Fibroblast of upper back skin (primary cell): ENCODE data around the gene EVA1C.
"Not testable (repeated sequence)": the region's sequence is repeated elsewhere in the genome, so short reads cannot be mapped to it uniquely, and the experiment has no call there.

Source experiments
- DNase-seq: peaks from one replicate; pipeline ENCODE4 v3.0.0-alpha.2; 2013

Gene EVA1C

GRCh38 chr21:32534113-32534512 lies 121.6 kb downstream of the EVA1C start:
- no peak for DNase-seq

DNA sequence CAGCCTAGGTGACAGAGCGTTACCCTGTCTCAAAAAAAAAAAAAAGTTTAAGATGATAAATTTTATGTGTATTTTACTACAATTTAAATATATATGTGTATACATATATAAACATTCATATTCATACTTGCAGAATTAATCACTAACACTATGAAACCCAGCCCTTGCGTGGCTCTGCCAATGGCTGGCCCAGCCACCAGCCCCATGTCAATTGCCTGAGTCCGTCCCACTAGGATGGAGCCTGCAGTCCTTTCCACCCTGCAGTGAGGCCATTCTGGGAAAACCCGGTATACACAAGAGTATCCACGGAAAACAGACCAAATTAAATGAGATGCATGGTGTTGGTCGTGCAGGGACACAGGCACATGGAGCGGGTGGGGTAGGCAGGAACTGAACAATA lies 123.1 kb downstream of the EVA1C start:
- DNase-seq: no peak

GRCh38 chr21:32537569-32537881 lies 125.0 kb downstream of the EVA1C start:
- no peak for DNase-seq

DNA sequence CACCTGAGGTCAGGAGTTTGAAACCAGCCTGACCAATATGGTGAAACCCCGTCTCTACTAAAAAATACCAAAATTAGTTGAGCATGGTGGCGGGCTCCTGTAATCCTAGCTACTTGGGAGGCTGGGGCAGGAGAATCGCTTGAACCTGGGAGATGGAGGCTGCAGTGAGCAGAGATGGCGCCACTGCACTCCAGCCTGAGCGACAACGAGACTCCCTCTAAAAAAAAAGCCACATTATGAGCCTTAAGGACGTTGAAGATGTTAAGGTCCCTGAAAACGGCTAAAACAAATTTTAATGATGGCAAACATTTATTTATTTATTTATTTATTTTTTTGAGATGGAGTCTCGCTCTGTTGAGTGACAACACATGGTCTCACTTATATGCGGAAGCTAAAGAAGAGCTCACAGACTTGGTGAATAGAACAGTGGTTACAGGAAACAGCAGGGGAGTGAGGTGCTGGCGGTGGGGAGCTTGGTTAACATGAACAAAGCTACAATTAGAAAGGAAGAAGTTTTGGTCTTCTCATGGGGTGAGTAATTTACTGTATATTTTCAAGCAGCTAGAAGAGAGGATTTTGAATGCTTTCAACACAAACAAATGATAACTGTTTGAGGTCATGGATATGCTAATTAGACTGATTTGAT lies 125.8 kb downstream of the EVA1C start:
- no peak for DNase-seq

DNA sequence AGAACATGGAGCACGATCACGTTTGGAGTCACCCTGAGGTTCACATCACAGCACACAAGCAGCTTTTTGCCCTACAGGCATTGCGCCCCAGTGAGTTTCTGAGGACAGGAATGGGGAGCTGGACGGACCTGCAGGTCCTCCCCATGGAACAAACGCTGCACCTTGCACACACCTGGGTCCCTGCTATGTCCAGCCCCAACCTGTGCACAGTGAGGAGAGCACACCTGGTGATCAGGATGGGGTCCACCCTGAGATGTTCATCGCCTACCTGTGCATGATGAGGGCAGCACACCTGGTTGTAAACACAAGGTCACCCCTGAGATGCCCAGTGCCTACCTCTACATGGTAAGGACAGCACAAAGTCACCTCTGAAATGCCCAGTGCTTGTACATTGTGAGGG lies 126.9 kb downstream of the EVA1C start:
- DNase-seq: no peak

GRCh38 chr21:32543056-32543455 lies 130.6 kb downstream of the EVA1C start:
- not testable (repeated sequence) for DNase-seq

DNA sequence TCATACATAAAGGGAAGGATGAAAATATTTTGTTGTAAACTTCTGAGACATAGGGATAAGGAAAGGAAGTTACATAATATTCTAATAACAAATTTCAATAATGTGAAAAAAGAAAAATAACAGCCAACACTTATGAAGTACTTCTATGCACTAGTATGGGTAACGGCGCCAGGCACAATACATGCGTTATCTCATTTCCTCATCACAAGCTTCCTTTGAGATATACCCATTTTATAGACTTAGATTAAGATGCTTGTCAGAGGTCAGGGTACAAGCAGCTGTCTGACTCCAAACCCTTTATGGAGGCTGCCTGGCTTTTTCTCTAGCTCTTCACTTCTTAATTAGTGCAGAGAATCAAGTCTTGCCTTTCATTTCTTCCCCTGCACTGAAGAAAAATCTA lies 131.5 kb downstream of the EVA1C start:
- no peak for DNase-seq

GRCh38 chr21:32544697-32545096 lies 132.2 kb downstream of the EVA1C start:
- DNase-seq: no peak

DNA sequence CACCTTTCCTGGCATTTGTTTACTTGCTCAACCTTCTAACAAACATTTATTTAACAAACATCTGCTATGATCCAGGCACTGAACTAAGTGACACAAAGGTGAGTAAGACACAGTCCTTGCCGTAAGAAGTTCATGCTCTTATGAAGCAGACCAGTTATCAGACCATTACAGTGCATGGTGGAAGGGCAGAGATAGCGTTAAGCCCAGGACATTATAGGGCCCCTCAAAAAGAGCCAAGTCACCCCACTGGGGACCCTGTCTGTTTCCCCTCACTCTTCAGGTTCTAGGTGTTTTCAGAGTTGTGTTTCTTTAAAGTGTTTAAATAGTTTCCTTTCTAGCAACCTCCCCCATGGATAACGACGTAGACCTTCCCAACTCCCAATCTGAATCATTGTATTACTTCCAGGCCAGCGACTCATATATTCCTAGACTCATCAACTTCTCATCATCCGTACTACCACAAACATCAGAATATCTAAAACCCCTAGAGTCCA lies 133.5 kb downstream of the EVA1C start:
- peak; percentile 58 for DNase-seq

GRCh38 chr21:32547018-32547417 lies 134.5 kb downstream of the EVA1C start:
- DNase-seq: no peak

- no peak for DNase-seq
Measured at GRCh38 chr21:32548978-32549377, 136.5 kb downstream of the EVA1C start.

DNA sequence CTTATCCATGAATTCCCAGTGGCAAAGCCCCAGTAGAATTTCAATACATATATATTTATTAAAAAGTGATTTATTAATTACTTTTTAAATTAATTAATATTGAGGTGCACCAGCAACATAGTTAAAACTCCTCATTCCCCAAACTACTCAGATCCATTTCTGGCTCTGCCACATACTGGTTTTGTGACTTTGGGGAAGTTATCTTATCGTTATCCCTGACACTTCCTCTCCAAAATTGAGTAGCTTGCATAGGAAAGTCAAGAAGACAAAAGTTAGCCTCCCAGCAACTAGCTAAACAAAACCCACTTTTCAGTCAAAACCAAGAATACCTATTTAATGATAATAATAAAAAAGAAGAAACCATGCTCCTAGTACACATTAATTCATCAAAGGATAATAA lies 136.9 kb downstream of the EVA1C start:
- DNase-seq: no peak

DNA sequence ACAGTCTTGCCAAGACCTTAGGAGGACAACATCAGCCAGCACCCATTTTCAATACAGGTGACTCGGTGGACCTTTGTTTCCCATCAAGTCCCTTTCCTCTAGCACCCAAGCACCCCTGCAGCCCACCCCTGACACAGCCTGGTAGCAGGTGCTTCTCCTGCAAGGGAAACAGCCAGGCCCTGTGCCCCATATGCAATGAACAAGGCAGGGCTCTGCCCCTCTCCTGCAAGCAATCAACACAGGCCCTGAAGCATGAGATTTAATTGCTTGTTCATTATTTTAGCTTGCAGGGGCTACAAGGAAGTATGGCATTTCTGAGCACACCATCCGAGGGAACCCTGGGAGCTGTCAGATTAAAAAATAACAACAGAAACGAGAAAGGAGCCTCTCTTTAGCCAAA lies 137.4 kb downstream of the EVA1C start:
- DNase-seq: no peak

DNA sequence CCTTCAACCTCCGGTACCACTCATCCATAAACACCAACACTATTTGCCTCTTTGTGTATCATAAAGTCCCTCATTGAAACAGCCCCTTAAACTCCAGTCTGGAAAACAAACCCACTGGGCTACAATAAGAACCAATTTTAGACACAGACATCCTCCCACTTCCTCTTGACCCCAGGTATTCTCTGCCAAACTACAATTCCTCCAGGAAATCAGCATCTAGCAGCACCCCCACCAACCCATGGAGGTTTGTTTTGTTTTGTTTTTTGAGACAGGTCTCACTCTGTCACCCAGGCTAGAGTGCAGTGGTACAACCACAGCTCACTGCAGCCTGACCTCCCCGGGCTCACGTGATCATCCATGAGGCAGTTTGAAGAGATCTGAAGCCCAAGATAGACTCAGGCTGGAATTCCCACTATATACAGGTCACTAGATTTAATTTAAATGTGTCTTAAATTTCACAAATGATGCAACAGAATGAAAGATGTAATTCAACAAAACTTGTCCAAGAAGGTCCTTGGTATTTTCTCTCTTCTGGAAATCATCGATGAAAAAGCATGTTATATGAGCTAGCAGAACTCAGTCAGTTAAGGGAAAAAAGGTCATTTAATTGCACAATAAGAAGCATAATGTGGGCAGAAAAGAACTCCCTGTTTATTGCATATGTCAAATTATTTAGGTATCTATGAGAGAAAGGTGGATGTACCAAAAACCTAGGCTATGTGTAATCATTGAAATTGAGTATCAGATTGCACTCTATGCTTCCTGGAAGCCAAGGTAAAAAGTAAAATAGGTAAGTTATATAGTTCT lies 142.5 kb downstream of the EVA1C start:
- peak; percentile 54 for DNase-seq

DNA sequence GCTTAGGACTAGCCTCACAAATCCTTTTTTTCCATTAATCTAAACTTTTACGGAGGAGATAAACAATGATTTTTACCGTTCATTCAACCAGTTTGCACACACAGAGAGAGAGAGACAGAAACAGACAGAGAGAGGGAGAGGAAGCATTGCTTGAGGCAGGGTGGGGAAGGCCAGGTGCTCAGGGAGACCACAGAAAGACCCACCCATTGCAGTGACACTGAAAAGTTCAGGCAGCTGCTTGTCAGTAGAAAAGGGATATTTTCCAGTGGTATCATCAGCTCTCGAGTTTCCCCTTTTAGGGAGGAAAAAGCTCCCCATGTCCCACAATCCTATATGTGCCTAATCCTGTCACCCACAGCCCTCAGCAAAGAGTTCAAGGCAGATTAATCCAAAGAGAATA lies 145.6 kb downstream of the EVA1C start:
- no peak for DNase-seq

- DNase-seq: no peak
Measured at GRCh38 chr21:32559006-32559610, 146.6 kb downstream of the EVA1C start.

DNA sequence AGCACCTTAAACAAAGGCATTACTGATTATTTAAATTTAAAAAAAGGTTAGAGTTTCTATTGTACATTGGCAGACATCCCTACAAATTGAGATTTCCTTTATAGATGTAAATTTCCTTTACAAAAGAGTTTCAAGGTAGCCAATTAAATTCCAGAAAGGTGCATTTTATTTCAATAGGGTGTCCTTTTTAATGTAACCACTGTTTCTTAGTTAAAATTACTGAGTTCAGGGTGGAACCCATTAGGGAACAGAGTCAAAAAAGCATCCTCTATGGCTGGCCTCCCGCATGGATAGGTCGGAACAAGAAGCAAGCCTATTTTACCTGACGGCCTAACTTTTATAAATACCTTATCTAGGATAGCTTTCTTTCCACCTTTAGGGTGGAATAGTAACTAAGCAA lies 148.4 kb downstream of the EVA1C start:
- no peak for DNase-seq

DNA sequence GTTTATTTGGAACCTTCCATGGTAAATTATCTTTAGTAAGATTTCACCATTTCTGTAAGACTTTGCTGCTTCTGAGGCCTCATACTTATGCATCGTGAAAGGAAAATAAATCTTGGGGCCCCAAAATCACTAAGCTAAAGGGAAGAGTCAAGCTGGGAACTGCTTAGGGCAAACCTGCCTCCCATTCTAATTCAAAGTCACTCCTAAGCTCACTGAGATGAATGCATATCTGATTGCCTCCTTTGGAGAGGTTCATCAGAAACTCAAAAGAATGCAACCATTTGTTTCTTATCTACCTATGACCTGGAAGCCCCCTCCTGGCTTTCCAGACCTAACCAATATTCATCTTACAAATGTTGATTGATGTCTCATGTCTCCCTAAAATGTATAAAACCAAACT lies 149.0 kb downstream of the EVA1C start:
- DNase-seq: not testable (repeated sequence)

DNA sequence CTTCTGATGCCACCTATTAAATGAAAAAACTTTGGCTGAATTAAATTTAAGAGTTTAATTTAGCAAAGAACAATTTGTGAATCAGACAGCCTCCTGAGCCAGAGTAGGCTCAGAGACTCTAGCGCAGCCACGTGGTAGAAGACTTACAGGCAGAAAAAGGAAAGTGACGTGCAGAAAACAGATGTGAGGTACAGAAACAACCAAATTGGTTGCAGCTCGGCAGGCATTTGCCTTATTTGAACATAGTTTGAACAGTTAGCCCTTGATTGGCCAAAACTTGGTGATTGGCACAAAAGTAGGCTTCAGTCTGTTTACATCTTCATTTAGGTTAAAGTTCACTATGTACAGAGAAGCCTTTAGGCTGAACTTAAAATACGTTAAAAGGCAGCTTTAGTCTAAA lies 149.9 kb downstream of the EVA1C start:
- peak; percentile 71 for DNase-seq

DNA sequence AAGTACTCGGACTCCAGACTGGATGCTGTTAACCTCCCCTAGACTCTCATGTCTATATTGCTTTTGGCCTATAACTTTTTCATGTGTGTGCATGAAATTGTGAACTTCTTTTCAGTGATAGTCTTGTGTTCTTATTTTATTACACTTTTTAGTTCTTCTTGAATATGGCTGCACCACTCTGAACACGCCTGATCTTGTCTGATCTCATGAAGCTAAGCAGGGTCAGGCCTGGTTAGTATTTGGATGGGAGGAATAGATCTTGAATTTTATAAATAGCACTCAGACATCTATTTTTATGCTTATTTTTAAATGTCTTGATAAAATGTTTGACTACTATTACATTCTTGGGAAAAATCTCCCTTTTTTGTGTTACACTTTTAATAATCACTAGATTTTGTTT lies 150.4 kb downstream of the EVA1C start:
- no peak for DNase-seq
